Naive thymus-derived CD4-positive, alpha-beta T cell (primary cell): ENCODE measurements around the gene KRTDAP. TPM values are rescaled to one million over a fixed set of nuclear protein-coding genes. Genes with fewer than 3 reads are reported as not detected.

Experiments
- ATAC-seq: fragments of 150-1000 bp; cut with Tn5 transposase; 2 replicates; pipeline ENCODE4 v1.10.0; 2021; ENCODE audit warnings: mild to moderate bottlenecking, moderate library complexity
- CTCF ChIA-PET: fragments of 350-600 bp; sonication (Branson Sonifier 250); formaldehyde crosslinking; loops from one replicate; lab custom pipeline; 2021; ENCODE audit warnings: antibody characterized with exemption; lab: Charles Lee
- POLR2A ChIA-PET: fragments of 350-600 bp; sonication (Branson Sonifier 250); formaldehyde crosslinking; loops from one replicate; lab custom pipeline; 2021; ENCODE audit warnings: antibody characterized with exemption, inconsistent platforms; lab: Charles Lee
- DNase-seq, 9 donors: peaks; one replicate each; pipeline versions ENCODE4 v3.0.0 to v3.0.0-alpha.2; 2020 to 2022; ENCODE audit warnings: mixed read lengths in 1 of 9
- H3K27ac ChIP-seq: one replicate; pipeline ENCODE4 v1.7.0; 2013; ENCODE audit warnings: mild to moderate bottlenecking, low read depth, low read length, moderate library complexity
- H3K27me3 ChIP-seq, 2 donors: one replicate each; pipeline ENCODE4 v1.7.0; 2013; ENCODE audit warnings: low read length in 2 of 2, mild to moderate bottlenecking in 2 of 2, moderate library complexity in 2 of 2; ENCODE audit not compliant: control insufficient read depth in 2 of 2, insufficient read depth in 2 of 2
- H3K36me3 ChIP-seq, 3 experiments: 1 replicate in 2 of 3; 2 replicates in 1 of 3; pipeline ENCODE4 v1.7.0; 2013; ENCODE audit warnings: low read length in 3 of 3, mild to moderate bottlenecking in 3 of 3, moderate library complexity in 1 of 3; ENCODE audit not compliant: insufficient read depth in 3 of 3, control insufficient read depth in 2 of 3
- H3K4me1 ChIP-seq, 2 donors: one replicate each; pipeline ENCODE4 v1.7.0; 2013; ENCODE audit warnings: low read length in 2 of 2, mild to moderate bottlenecking in 2 of 2, moderate library complexity in 1 of 2; ENCODE audit not compliant: control insufficient read depth in 2 of 2, insufficient read depth in 2 of 2
- H3K4me3 ChIP-seq: 2 replicates; pipeline ENCODE4 v1.7.0; 2013; ENCODE audit warnings: mild to moderate bottlenecking, low read length
- H3K9me3 ChIP-seq, 3 experiments: 1 replicate in 2 of 3; 2 replicates in 1 of 3; pipeline ENCODE4 v1.7.0; 2013; ENCODE audit warnings: low read length in 3 of 3; ENCODE audit not compliant: control insufficient read depth in 2 of 3
- H3K27ac Mint-ChIP-seq, 9 donors: one replicate each; pipeline ENCODE4 v1.8.0; 2020 to 2022; ENCODE audit warnings: mixed read lengths in 9 of 9, mild to moderate bottlenecking in 8 of 9, moderate library complexity in 5 of 9, inconsistent platforms in 2 of 9
- H3K27me3 Mint-ChIP-seq, 5 donors: one replicate each; pipeline ENCODE4 v1.8.0; 2021 to 2022; ENCODE audit warnings: mixed read lengths in 5 of 5, mild to moderate bottlenecking in 1 of 5
- H3K36me3 Mint-ChIP-seq, 5 donors: one replicate each; pipeline ENCODE4 v1.8.0; 2020 to 2022; ENCODE audit warnings: mixed read lengths in 5 of 5, mild to moderate bottlenecking in 3 of 5, inconsistent platforms in 1 of 5
- H3K4me1 Mint-ChIP-seq, 7 donors: one replicate each; pipeline ENCODE4 v1.8.0; 2020 to 2022; ENCODE audit warnings: mixed read lengths in 7 of 7, mild to moderate bottlenecking in 3 of 7, inconsistent platforms in 1 of 7
- H3K4me3 Mint-ChIP-seq, 10 donors: one replicate each; pipeline ENCODE4 v1.8.0; 2020 to 2022; ENCODE audit warnings: mild to moderate bottlenecking in 10 of 10, mixed read lengths in 10 of 10, moderate library complexity in 6 of 10, inconsistent platforms in 2 of 10
- H3K9me3 Mint-ChIP-seq, 11 donors: one replicate each; pipeline ENCODE4 v1.8.0; 2020 to 2022; ENCODE audit warnings: mixed read lengths in 11 of 11, mild to moderate bottlenecking in 4 of 11, inconsistent platforms in 1 of 11, moderate library complexity in 1 of 11
- intact Hi-C, 2 donors: fragments of 100-400 bp; cut with micrococcal nuclease; formaldehyde crosslinking; loops; one replicate each; pipeline ENCODE4 v1.15.1; 2023
- polyA plus RNA-seq, 2 donors: library from polyadenylated mRNA; unstranded; fragments of 300-500 nt; fragmentation: Illumina TruSeq; gene quantifications; one replicate each; pipeline ENCODE4 v1.2.3, GENCODE V29; 2021
- total RNA-seq, 6 experiments: library from RNA in 5 of 6; stranded (reverse) in 5 of 6; gene quantifications; 1 replicate in 5 of 6; 2 replicates in 1 of 6; pipeline ENCODE4 v1.2.3 and lab custom pipeline; 2021 to 2026

The KRTDAP gene
- total and polyA plus RNA-seq, 7 experiments from 2014 or later: not detected

DNA sequence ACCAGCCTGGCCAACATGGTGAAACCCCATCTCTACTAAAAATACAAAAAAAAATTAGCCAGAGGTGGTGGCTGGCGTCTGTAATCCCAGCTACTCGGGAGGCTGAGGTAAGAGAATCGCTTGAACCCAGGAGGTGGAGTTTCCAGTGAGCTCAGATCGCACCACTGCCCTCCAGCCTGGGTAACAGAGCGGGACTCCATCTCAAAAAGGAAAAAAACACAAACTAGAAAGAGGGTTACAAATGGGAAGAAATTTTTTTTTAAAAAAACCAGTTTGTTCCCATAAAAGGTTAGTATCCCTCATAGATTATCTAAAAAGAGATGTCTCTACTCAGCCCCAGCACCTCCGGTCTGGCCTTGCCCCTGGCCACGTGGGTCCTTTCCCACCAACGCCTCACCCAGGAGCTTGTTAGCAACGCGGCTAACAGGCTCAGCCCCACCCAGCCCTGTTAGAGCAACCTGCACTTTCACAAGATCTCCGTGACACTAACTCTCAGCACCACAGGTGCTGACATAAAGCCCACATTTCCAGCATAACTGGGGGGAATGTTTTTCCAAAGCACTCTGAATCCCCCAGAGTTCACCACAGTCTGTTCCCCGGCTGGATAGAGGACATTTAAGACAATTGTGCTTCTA, 18.9 kb upstream of the KRTDAP start:
- POLR2A ChIA-PET: no interaction called here
- intact Hi-C loops: no loop called here
- Histone ChIP-seq H3K36me3 (no peaks in the 10 kb centered on the region), H3K9me3 (no peaks in the 10 kb centered on the region), H3K4me1 (peaks cover 12 to 17% of the 10 kb centered on the region in 2 donors), H3K4me3 (peak overlapping the region; percentile 53), H3K27me3 (peaks cover 0 to 4% of the 10 kb centered on the region in 2 donors), H3K27ac (no peak overlapping the region)
- ATAC-seq (peak; percentile 78), DNase-seq (peak in 6 of 9 donors; percentile 10 to 28 (median 17))
- CTCF ChIA-PET: interaction anchor here (0.7 to 2.0 kb wide), 6 partner anchors 11 to 742 kb away, joined by 3 to 7 read pairs (median 3); no protein-coding TSS in a partner anchor
- peaks cover 9 to 21% (median 14%) of the 10 kb centered on the region in 7 donors for H3K4me1 Mint-ChIP-seq
- H3K27me3 Mint-ChIP-seq: peaks cover 0 to 70% (median 14%) of the 10 kb centered on the region in 5 donors
- H3K9me3 Mint-ChIP-seq: no peaks in the 10 kb centered on the region
- no peaks in the 10 kb centered on the region for H3K36me3 Mint-ChIP-seq
- H3K27ac Mint-ChIP-seq: peak overlapping the region in 2 of 9 donors; percentile 20 to 61
- peak overlapping the region; percentile 40 to 84 (median 72) for H3K4me3 Mint-ChIP-seq

DNA sequence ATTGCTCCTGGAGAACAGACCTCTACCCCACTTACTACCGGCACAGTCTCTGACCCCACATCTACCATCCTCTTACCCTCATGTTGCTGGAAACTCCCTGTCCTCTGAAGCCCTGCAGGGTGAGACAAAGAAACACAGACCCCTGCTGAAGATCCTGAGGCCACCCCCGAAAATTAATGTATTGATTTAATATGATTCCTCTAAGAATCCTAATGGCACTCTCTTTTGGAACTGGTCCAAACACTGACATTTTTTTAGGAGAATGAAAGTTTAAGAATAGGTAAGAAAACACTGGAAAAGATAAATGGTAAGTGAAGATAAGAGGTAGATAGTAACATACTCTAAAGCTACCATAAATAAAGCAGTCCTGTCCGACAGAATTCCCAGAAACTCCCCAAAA, 17.9 kb upstream of the KRTDAP start:
- ATAC-seq: no peak
- Histone ChIP-seq H3K27ac (no peak overlapping the region), H3K4me1 (peaks cover 12 to 17% of the 10 kb centered on the region in 2 donors), H3K27me3 (peaks cover 0 to 4% of the 10 kb centered on the region in 2 donors), H3K4me3 (no peak overlapping the region), H3K9me3 (no peaks in the 10 kb centered on the region), H3K36me3 (no peaks in the 10 kb centered on the region)
- no peak overlapping the region for H3K4me3 Mint-ChIP-seq
- no peak for DNase-seq
- H3K27ac Mint-ChIP-seq: no peak overlapping the region
- POLR2A ChIA-PET: interaction anchor here (0.7 kb wide), 1 partner anchor 459 kb away, joined by 3 read pairs; no protein-coding TSS in a partner anchor
- H3K9me3 Mint-ChIP-seq: no peaks in the 10 kb centered on the region
- peaks cover 9 to 21% (median 14%) of the 10 kb centered on the region in 7 donors for H3K4me1 Mint-ChIP-seq
- peaks cover 0 to 70% (median 9%) of the 10 kb centered on the region in 5 donors for H3K27me3 Mint-ChIP-seq
- no peaks in the 10 kb centered on the region for H3K36me3 Mint-ChIP-seq
- intact Hi-C loops: no loop called here
- CTCF ChIA-PET: interaction anchor here (0.7 kb wide), 1 partner anchor 349 kb away, joined by 3 read pairs; no protein-coding TSS in a partner anchor

DNA sequence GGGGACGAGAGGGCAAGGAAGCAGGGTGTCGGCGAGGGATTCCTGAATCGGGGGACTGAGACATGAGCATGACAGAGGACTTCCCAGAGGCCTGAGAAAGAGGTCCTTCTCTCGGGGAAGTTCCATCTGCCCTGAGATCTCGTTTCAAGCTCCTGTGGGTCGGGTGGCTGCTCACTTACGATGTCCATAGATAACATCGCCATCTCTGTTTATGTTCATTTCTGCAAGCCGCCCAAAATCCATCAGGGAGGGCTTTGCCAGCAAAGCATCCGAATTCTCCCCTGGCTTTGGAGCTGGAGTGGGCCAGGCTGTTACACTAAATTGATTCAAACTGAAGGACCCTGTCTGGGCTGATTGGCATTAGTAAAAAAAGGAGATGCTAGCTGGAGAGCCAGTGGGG, 17.3 kb upstream of the KRTDAP start:
- Mint-ChIP-seq H3K4me1 (peaks cover 9 to 21% (median 14%) of the 10 kb centered on the region in 7 donors), H3K4me3 (no peak overlapping the region), H3K27me3 (peaks cover 0 to 69% (median 5%) of the 10 kb centered on the region in 5 donors), H3K27ac (no peak overlapping the region), H3K36me3 (no peaks in the 10 kb centered on the region), H3K9me3 (no peaks in the 10 kb centered on the region)
- Histone ChIP-seq H3K36me3 (no peaks in the 10 kb centered on the region), H3K27me3 (peaks cover 0 to 4% of the 10 kb centered on the region in 2 donors), H3K27ac (no peak overlapping the region), H3K4me1 (peaks cover 12 to 17% of the 10 kb centered on the region in 2 donors), H3K4me3 (no peak overlapping the region), H3K9me3 (no peaks in the 10 kb centered on the region)
- ATAC-seq (no peak), DNase-seq (no peak)
- POLR2A ChIA-PET: no interaction called here
- intact Hi-C loops: no loop called here
- CTCF ChIA-PET: no interaction called here

DNA sequence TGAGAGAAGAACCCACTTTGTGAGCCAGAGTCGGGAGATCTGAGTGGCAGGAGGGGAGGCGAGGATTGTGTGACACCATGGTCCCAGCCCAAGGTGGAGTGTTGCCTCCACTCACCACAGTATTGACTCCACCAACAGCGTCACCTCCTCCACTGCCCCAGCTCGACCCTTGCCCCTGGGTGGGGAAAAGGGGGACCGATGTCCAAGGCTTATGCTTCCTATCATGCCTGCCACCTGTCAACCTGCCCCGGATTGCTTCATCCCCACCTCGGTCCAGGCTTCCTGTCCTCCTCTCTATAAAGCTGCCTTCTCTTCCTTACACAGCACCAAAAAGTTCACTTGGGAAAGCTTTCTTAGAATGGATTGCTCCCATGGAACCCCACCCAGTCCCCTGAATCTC, 15.7 kb upstream of the KRTDAP start:
- Histone ChIP-seq H3K4me1 (peaks cover 12 to 17% of the 10 kb centered on the region in 2 donors), H3K9me3 (no peaks in the 10 kb centered on the region), H3K27ac (no peak overlapping the region), H3K36me3 (no peaks in the 10 kb centered on the region), H3K4me3 (no peak overlapping the region), H3K27me3 (peaks cover 0 to 4% of the 10 kb centered on the region in 2 donors)
- Mint-ChIP-seq H3K4me3 (no peak overlapping the region), H3K9me3 (no peaks in the 10 kb centered on the region), H3K27me3 (peaks cover 0 to 61% (median 5%) of the 10 kb centered on the region in 5 donors), H3K4me1 (peaks cover 11 to 21% (median 14%) of the 10 kb centered on the region in 7 donors), H3K36me3 (no peaks in the 10 kb centered on the region), H3K27ac (peak overlapping the region in 1 of 9 donors; percentile 30)
- ATAC-seq (no peak), DNase-seq (no peak)
- POLR2A ChIA-PET: no interaction called here
- intact Hi-C loops: no loop called here
- CTCF ChIA-PET: interaction anchor here (0.6 to 1.0 kb wide), 2 partner anchors 15 to 361 kb away, joined by 3 read pairs; partner anchors contain the start of gene KRTDAP

DNA sequence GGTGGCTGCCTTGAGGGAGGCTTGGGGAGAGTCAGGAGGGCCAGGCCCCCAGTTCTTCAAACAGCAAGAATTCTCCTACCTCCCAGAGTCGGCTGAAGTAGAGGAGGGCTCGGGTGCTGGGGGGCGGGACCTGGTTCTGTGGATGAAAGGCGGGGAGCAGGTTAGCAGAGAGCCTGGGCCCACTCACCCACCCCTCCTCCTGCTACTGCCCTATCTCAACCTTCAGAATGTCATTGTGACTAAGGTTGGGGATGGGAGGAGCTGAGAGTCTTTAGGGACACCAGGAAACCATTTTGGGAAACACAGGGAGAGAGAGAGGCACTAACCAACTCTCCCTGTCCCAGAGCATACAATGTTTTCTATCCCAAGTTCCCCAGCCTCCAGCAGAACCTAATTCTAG, 12.5 kb upstream of the KRTDAP start:
- Histone ChIP-seq H3K9me3 (no peaks in the 10 kb centered on the region), H3K36me3 (no peaks in the 10 kb centered on the region), H3K4me1 (no peaks in the 10 kb centered on the region), H3K27me3 (no peaks in the 10 kb centered on the region), H3K27ac (no peak overlapping the region), H3K4me3 (no peak overlapping the region)
- ChIA-PET POLR2A (no interaction called here), CTCF (no interaction called here)
- peaks cover 0 to 3% (median 0%) of the 10 kb centered on the region in 7 donors for H3K4me1 Mint-ChIP-seq
- ATAC-seq (no peak), DNase-seq (no peak)
- H3K27ac Mint-ChIP-seq: peak overlapping the region in 1 of 9 donors; percentile 38
- no peaks in the 10 kb centered on the region for H3K36me3 Mint-ChIP-seq
- intact Hi-C loops: no loop called here
- H3K27me3 Mint-ChIP-seq: peaks cover 0 to 29% (median 5%) of the 10 kb centered on the region in 5 donors
- no peaks in the 10 kb centered on the region for H3K9me3 Mint-ChIP-seq
- no peak overlapping the region for H3K4me3 Mint-ChIP-seq

DNA sequence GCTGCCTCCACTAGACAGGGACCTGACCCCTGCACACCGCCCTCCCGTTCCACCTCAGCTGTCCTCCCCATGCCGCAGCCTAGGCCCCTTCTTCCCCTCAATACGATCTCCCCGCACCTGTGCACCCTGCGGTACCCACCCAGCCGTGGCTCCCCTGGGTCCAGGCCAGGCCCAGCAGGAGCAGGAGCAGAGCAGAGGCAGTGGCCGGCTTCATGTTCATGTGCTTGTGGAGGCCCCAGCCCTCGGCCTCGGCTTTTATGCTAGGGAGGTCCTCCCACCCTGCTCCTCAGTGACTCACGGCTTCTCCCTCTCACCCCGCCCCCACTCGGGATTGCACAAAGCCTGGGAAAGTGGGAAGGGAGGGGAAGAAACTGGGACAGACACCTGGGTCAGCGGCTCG, 11.4 kb upstream of the KRTDAP start:
- peaks cover 0 to 3% (median 0%) of the 10 kb centered on the region in 7 donors for H3K4me1 Mint-ChIP-seq
- H3K27me3 Mint-ChIP-seq: peaks cover 0 to 20% (median 5%) of the 10 kb centered on the region in 5 donors
- H3K36me3 ChIP-seq: no peaks in the 10 kb centered on the region
- H3K27ac Mint-ChIP-seq: no peak overlapping the region
- H3K36me3 Mint-ChIP-seq: no peaks in the 10 kb centered on the region
- ChIA-PET CTCF (no interaction called here), POLR2A (no interaction called here)
- no peaks in the 10 kb centered on the region for H3K9me3 ChIP-seq
- intact Hi-C loops: no loop called here
- H3K4me1 ChIP-seq: no peaks in the 10 kb centered on the region
- no peak overlapping the region for H3K4me3 Mint-ChIP-seq
- DNase-seq: no peak
- ATAC-seq: no peak
- no peaks in the 10 kb centered on the region for H3K27me3 ChIP-seq
- no peak overlapping the region for H3K4me3 ChIP-seq
- no peaks in the 10 kb centered on the region for H3K9me3 Mint-ChIP-seq
- no peak overlapping the region for H3K27ac ChIP-seq
